ENCODE data around the gene GOPC. TPM values are rescaled to one million over a fixed set of nuclear protein-coding genes. Genes with fewer than 3 reads are reported as not detected.

GOPC gene
- total and polyA plus RNA-seq, 2 donors (not counting 3 experiments of a cell fraction or from before 2014, with no cell fraction given): 7.8 to 22.8 TPM

DNA sequence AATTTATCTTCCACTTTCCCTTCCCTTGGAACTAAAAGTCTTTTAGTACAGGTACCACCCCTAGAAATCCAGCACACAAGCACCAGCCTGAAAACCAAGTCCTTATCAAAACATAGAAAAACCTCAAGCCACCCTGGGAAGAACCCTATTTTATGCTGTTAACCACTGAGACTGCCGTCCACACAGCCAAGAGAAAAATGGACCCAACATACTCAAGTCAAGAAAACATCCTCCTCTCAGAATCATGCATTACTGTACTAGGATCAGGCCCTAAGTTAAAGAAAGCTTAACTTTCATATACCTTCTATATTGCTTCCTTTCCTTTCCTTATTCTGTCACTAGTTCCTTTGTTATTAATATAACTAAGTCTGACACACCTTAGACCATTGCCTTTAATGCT, 16.9 kb upstream of the GOPC start:
- no peaks in the 10 kb centered on the region for H3K36me3 ChIP-seq (ENCODE audit: control insufficient read depth in 2 of 2, extremely low read depth in 1 of 2, insufficient read depth in 2 of 2, low read length in 2 of 2)
- no peaks in the 10 kb centered on the region for H3K9me1 ChIP-seq (replicated peaks; ENCODE audit: control insufficient read depth, extremely low read depth, insufficient read depth, low read length)
- no peak overlapping the region for H3K27ac ChIP-seq (ENCODE audit: insufficient read depth, low read depth, low read length)
- dilution Hi-C loops (cut with MboI; ENCODE audit: extremely low pct_ligation_motif_present, low sequenced_read_pairs): no loop called here
- no peak for TF ChIP-seq POLR2AphosphoS5 (IDR thresholded peaks at IDR 0.05; ENCODE audit: insufficient read depth, low read depth, low read length)
- no peak for TF ChIP-seq FOS (IDR thresholded peaks at IDR 0.05; ENCODE audit: borderline replicate concordance, insufficient read depth, low read length)
- TF ChIP-seq POLR2A (IDR thresholded peaks at IDR 0.05; ENCODE audit: low read depth, low read length): no peak
- TF ChIP-seq, protein P1, sequence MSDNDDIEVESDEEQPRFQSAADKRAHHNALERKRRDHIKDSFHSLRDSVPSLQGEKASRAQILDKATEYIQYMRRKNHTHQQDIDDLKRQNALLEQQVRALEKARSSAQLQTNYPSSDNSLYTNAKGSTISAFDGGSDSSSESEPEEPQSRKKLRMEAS (IDR thresholded peaks at IDR 0.05; ENCODE audit: insufficient read depth, insufficient read length): no peak
- TF ChIP-seq GATA2 (IDR thresholded peaks at IDR 0.05; ENCODE audit: insufficient read depth, insufficient read length, low read depth, low read length): no peak
- TF ChIP-seq JUN (IDR thresholded peaks at IDR 0.05; ENCODE audit: borderline replicate concordance, insufficient read depth, insufficient read length, low read depth): no peak
- TF ChIP-seq, protein P2, sequence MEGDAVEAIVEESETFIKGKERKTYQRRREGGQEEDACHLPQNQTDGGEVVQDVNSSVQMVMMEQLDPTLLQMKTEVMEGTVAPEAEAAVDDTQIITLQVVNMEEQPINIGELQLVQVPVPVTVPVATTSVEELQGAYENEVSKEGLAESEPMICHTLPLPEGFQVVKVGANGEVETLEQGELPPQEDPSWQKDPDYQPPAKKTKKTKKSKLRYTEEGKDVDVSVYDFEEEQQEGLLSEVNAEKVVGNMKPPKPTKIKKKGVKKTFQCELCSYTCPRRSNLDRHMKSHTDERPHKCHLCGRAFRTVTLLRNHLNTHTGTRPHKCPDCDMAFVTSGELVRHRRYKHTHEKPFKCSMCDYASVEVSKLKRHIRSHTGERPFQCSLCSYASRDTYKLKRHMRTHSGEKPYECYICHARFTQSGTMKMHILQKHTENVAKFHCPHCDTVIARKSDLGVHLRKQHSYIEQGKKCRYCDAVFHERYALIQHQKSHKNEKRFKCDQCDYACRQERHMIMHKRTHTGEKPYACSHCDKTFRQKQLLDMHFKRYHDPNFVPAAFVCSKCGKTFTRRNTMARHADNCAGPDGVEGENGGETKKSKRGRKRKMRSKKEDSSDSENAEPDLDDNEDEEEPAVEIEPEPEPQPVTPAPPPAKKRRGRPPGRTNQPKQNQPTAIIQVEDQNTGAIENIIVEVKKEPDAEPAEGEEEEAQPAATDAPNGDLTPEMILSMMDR (IDR thresholded peaks at IDR 0.05; ENCODE audit: extremely low read depth in 1 of 2, insufficient read depth in 1 of 2, low read depth in 1 of 2, low read length in 2 of 2): no peak
- TF ChIP-seq MYC (IDR thresholded peaks at IDR 0.05; ENCODE audit: low read depth, low read length): no peak
- TF ChIP-seq EZH2 (IDR thresholded peaks at IDR 0.05; ENCODE audit: borderline replicate concordance, low read depth, low read length, severe bottlenecking): no peak
- FAIRE-seq: no peak
- H3K27me3 ChIP-seq (ENCODE audit: control insufficient read depth in 2 of 2, insufficient read depth in 2 of 2, low read length in 2 of 2): no peaks in the 10 kb centered on the region
- no peak overlapping the region for H3K9ac ChIP-seq (replicated peaks; ENCODE audit: extremely low read depth, insufficient read depth, low read length)
- no peaks in the 10 kb centered on the region for H3K79me2 ChIP-seq (ENCODE audit: control insufficient read depth, insufficient read depth, low read length)
- BruUV-seq (replicated peaks): no TSS peak
- H3K4me1 ChIP-seq (ENCODE audit: control insufficient read depth, extremely low read depth, insufficient read depth, low read length): no peaks in the 10 kb centered on the region
- H3K4me2 ChIP-seq (ENCODE audit: insufficient read depth, low read length): no peak overlapping the region
- intact Hi-C loops (cut with micrococcal nuclease): no loop called here
- no peaks in the 10 kb centered on the region for H4K20me1 ChIP-seq (replicated peaks; ENCODE audit: control insufficient read depth, extremely low read depth, insufficient read depth, low read length)
- no peak overlapping the region for H3K4me3 ChIP-seq (replicated peaks in 1 of 3; ENCODE audit: insufficient read depth in 1 of 3, low read depth in 1 of 3, low read length in 3 of 3)
- no peak for DNase-seq (ENCODE audit: low read depth, low spot score)
- no peaks in the 10 kb centered on the region for H3K9me3 ChIP-seq (replicated peaks; ENCODE audit: control insufficient read depth, insufficient read depth, low read length)
- CTCF ChIA-PET: no interaction called here
- POLR2A ChIA-PET: no interaction called here
- H2AFZ ChIP-seq (ENCODE audit: low read depth, low read length): no peak overlapping the region
